Stimulated activated CD4-positive, alpha-beta T cell treated with anti-CD3 and anti-CD28 coated beads, TNF-alpha, amount 100 ng/mL, for 48 hours (primary cell): ENCODE measurements around the gene ALDH1L2.
"Not testable (repeated sequence)": the region's sequence is repeated elsewhere in the genome, so short reads cannot be mapped to it uniquely, and the experiment has no call there.

ENCODE experiments used
- DNase-seq, 3 donors: peaks; one replicate each; pipeline ENCODE4 v3.0.0-alpha.2; 2020; ENCODE audit warnings: low read depth in 3 of 3

Gene ALDH1L2

GRCh38 chr12:105084251-105085250 is at the start of gene ALDH1L2:
ALDH1L2 (minus strand) TSS chr12:105084458; CDS start chr12:105084436, 22 bp downstream.
- peak; percentile 33 to 49 (median 35) for DNase-seq

- DNase-seq: no peak
Measured at GRCh38 chr12:105120551-105120950, 36.3 kb upstream of the ALDH1L2 start.

DNA sequence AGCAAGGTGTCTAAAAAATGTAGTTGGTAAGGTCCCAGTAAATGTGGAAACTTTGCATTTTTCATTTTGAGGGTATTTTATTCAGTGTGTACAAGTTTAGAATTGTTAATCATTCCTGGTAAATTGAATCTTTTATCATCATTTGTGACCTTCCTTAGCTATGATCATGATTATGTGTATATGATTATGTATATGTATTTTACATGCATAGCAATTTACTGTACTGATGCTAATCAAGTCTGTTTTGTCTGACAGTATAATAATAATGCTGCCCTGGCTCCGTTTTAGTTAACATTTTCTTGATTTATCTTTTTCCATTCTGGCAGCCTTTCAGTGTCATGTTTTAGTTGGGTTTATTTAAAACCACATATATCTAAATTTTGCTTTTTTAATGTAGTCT is 32.7 kb upstream of the ALDH1L2 start:
- no peak for DNase-seq

- no peak for DNase-seq
Measured at GRCh38 chr12:105113094-105113493, 28.8 kb upstream of the ALDH1L2 start.

DNA sequence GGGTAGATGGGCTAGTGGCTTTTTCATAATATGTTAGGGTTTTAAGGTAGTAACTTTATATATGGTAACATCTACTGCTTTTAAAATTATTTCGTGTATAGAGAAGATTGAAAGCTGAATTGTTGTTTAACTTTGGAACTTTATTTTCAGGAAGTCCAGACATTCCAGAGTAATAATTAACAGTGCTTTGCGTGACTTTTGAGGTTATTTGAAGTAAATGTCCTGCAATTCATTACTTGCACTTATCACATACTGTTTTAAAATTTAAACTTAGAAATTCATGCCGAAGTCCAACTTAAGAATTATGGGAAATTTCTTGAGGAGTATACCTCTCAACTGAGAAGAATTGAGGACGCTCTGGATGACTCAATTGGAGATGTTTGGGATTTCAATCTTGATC is 26.6 kb upstream of the ALDH1L2 start:
- DNase-seq: no peak

- DNase-seq: no peak
Measured at GRCh38 chr12:105109465-105110212, 25.4 kb upstream of the ALDH1L2 start.

GRCh38 chr12:105107494-105108371 is 23.5 kb upstream of the ALDH1L2 start, which contains the start of gene WASHC4:
WASHC4 (plus strand) TSS chr12:105107731; CDS start chr12:105107801, 70 bp downstream.
- peak; percentile 87 to 94 (median 87) for DNase-seq

- peak in 1 of 3 donors; percentile 21 for DNase-seq
Measured at GRCh38 chr12:105107171-105107493, 22.9 kb upstream of the ALDH1L2 start.

DNA sequence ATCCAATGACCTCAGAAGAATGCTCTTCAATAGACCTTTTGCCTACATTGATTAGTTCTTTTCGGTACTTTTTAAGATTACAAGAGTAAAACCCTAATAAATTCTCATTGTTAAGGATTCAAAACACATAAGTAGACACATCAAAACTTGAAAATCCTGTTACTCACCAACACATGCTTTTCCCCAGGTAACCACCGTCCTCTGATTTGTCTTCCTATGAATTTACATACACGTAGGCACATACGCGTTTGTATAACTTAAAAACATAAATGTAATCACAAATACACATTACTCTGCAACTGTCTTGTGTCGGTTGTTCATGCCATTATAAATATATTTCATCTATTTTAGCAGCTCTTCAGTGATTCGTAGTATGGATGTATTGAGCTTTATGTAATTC is 22.4 kb upstream of the ALDH1L2 start:
- no peak for DNase-seq

GRCh38 chr12:105104762-105105161 is 20.5 kb upstream of the ALDH1L2 start:
- DNase-seq: no peak

DNA sequence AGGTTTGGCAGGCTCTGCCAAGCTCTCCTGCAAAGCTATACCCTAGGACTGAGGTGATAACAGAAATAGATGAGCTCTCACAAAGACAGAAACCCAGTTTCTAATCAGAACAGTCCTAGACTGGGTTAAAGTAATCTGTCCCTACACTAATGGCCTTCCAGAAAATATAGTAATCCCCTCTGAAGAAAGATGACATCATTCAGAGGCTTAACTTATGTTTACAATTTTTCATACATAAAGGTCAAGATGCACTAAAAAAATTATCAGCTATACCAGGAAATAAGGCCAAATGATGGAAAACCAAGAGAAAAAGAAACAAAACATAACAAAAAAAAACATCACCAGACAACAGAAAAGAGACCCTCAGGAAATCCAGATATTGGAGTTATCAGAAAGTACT is 18.4 kb upstream of the ALDH1L2 start:
- DNase-seq: no peak

DNA sequence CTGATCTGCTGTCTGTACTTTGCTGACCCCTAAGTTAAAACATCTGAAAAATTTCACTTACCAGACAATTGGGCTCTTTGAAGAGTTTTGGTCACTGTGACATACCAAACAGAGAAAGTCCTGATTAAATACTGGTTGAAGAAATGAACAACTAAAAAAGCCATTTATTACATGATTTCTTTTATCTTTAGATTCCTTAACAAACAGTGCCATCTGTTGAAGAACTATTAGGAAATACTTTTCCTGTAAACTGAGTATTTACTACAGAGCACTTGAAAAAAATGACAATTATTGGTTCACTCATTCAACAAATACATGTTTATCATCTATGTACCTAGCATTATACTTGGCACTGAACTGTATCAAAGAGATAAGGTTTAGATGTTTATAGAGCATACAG is 16.7 kb upstream of the ALDH1L2 start:
- DNase-seq: no peak

DNA sequence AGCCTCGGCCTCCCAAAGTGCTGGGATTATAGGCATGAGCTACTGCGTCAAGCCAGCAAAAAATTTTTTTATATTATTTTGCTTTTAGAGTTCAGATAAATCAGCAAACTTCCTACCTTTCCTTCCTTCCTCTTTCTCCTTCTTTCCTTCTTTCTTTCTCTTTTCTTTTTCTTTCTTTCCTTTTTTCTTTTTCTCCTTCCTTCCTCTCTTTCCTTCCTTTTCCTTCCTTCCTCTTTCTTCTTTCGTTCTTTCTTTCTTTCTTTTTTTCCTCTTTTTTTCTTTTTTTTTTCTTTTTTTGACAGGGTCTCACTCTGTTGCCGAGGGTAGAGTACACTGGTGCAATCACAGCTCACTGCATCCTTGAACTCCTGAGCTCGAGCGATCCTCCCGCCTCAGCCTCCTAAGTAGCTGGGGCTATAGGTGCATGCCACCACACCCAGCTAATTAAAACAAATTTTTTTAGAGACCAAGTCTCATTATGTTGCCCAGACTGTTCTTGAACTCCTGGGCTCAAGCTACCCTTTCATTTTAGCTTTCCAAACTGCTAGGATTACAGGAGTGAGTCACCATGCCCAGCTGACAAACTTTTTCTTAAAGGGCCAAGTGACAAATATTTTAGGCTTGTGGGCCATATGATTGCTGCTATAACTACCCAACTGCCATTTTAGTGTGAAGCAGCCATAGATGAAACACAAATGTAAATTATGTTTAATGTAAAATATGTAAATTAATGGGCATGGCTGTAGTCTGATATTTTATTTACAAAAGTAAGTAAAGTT is 16.1 kb upstream of the ALDH1L2 start:
- no peak for DNase-seq

DNA sequence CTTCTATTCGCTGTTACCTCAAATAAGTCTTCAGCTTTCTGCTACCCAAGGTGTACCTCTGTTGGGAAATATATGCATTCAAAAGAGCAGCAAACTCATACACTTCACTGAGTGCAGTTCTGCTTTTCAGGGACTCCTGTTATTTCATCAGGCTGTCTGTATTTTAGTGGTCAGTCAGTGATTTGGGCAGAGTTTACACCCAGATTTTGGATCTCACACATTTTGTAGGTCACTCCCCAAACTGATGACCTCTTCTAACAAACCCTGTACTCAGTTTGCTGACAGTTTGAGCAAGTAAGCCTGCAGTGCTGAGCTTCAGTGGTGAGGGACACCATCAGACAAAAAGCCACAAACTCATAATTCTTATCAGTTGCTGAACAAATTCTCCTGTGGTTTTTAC is 15.1 kb upstream of the ALDH1L2 start:
- DNase-seq: no peak

DNA sequence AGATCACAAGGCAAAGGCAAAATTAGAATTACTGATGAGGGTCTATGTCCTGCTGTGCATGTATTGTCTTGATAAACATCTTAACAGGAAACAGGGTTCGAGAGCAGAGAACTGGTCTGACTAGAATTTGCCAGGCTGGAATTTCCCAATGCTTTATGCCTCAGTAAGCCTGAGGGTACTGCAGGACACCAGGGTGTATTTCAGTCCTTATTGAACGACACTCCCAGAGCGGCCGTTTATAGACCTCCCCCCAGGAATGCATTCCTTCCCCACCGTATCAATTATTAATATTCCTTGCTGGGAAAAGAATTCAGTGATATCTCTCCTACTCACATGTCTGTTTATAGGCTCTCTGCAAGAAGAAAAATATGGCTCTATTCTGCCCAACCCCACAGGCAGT is 11.1 kb upstream of the ALDH1L2 start:
- DNase-seq: not testable (repeated sequence)

GRCh38 chr12:105092336-105092735 is 8.1 kb upstream of the ALDH1L2 start:
- no peak for DNase-seq

DNA sequence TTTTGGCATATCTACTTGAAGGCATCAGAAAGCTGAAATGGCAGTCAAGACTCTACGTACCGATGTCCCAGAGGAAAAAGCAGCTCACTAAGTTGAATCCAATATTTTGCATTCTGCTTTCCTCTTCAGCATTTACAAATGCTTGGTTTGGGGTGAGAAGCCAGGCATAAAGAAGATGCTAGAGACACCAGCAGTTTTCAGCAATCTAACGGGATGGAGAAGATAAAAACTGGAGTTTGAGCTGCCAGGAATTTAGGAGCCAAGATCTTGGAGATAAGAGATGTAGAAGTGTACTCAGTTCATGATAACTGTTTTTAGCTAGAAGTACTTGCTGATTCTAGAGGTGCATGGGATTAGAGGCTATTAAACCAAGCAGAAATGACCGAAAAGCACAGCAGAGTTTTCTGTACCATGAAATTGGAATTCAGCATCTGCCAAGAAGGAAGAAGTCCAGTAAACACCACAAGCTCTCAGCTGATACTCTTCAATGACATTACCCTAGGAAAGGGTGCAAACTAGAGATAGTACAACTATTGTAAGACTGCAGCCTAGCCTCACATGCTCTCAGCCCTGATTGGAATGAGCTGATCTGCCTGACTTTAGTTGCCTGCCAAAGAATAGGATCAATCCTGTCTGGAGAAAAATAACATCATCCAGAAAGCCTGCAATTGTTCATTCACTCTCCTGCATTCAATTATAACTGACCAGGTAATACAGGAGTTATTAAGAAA is 7.4 kb upstream of the ALDH1L2 start:
- DNase-seq: no peak

- DNase-seq: no peak
Measured at GRCh38 chr12:105090361-105090760, 6.1 kb upstream of the ALDH1L2 start.

- DNase-seq: no peak
Measured at GRCh38 chr12:105089817-105090216, 5.6 kb upstream of the ALDH1L2 start.

DNA sequence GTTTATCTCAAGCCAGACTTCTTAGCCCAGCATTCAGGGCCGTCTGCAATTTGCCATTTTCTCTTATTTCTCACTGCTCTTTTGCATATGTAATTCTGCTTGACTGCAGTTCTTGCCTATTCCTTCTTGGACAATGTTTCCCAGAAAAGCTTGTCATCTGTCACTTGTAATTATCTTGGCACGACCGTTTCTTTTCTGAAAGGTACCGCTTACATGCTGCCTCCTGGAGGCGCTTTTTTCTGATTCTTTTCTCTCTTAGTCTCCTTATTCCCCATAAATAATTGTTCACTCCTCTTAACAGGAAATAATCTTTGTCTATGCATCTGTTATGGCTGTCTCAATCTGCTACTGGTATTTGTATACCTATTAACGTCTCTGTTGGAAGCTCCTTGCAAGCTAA is 1.2 kb upstream of the ALDH1L2 start:
- DNase-seq: no peak
